ENCODE data around the gene CLIP1. TPM values are rescaled to one million over a fixed set of nuclear protein-coding genes. Genes with fewer than 3 reads are reported as not detected.

Gene CLIP1
- total RNA-seq, 2 experiments from 2014 or later: 69.2 to 71.8 TPM

GRCh38 chr12:122354958-122355641, 67.4 kb downstream of the CLIP1 start:
- ChIA-PET POLR2A (no interaction called here), CTCF (interaction anchor here (0.6 to 3.7 kb wide), 24 partner anchors 9 to 171 kb away, joined by 3 to 50 read pairs (median 5); partner anchors contain the start of genes KNTC1, RSRC2 and VPS33A)
- Mint-ChIP-seq H3K9me3 (no peaks in the 10 kb centered on the region), H3K4me3 (no peak overlapping the region), H3K36me3 (peaks cover 37% of the 10 kb centered on the region), H3K4me1 (ENCODE audit: low read depth) (peaks cover 9% of the 10 kb centered on the region), H3K27ac (no peak overlapping the region), H3K27me3 (no peaks in the 10 kb centered on the region)
- intact Hi-C loops (cut with micrococcal nuclease): loop anchor here (5.0 kb wide), 1 partner anchor 223 kb away; no protein-coding TSS in a partner anchor
- DNase-seq: no peak

GRCh38 chr12:122352394-122352793, 70.1 kb downstream of the CLIP1 start:
- no peaks in the 10 kb centered on the region for H3K27me3 Mint-ChIP-seq

GRCh38 chr12:122350141-122350848, 72.2 kb downstream of the CLIP1 start:
- peaks cover 37% of the 10 kb centered on the region for H3K36me3 Mint-ChIP-seq
- CTCF ChIA-PET: no interaction called here

More at GRCh38 chr12:122352394-122352793, 70.1 kb downstream of the CLIP1 start:
- ChIA-PET CTCF (interaction anchor here (0.8 kb wide), 1 partner anchor 457 kb away, joined by 3 read pairs; no protein-coding TSS in a partner anchor), POLR2A (interaction anchor here (1.3 kb wide), 1 partner anchor 48 kb away, joined by 3 read pairs; no protein-coding TSS in a partner anchor)
- intact Hi-C loops (cut with micrococcal nuclease): no loop called here
- Mint-ChIP-seq H3K9me3 (no peaks in the 10 kb centered on the region), H3K4me3 (no peak overlapping the region), H3K36me3 (peaks cover 44% of the 10 kb centered on the region), H3K27ac (no peak overlapping the region), H3K4me1 (ENCODE audit: low read depth) (peaks cover 9% of the 10 kb centered on the region)
- DNase-seq: no peak

GRCh38 chr12:122349078-122349477, 73.4 kb downstream of the CLIP1 start:
- H3K36me3 Mint-ChIP-seq: peaks cover 28% of the 10 kb centered on the region
- POLR2A ChIA-PET: no interaction called here
- H3K4me3 Mint-ChIP-seq: no peak overlapping the region
- H3K4me1 Mint-ChIP-seq (ENCODE audit: low read depth): no peaks in the 10 kb centered on the region
- no peak overlapping the region for H3K27ac Mint-ChIP-seq
- no peak for DNase-seq
- no peaks in the 10 kb centered on the region for H3K9me3 Mint-ChIP-seq
- no peaks in the 10 kb centered on the region for H3K27me3 Mint-ChIP-seq
- CTCF ChIA-PET: interaction anchor here (1.9 kb wide), 1 partner anchor 122 kb away, joined by 4 read pairs; no protein-coding TSS in a partner anchor
- intact Hi-C loops (cut with micrococcal nuclease): no loop called here

More at GRCh38 chr12:122350141-122350848, 72.2 kb downstream of the CLIP1 start:
- H3K27ac Mint-ChIP-seq: no peak overlapping the region
- DNase-seq: no peak
- H3K27me3 Mint-ChIP-seq: no peaks in the 10 kb centered on the region
- intact Hi-C loops (cut with micrococcal nuclease): no loop called here
- H3K9me3 Mint-ChIP-seq: no peaks in the 10 kb centered on the region
- POLR2A ChIA-PET: no interaction called here
- H3K4me1 Mint-ChIP-seq (ENCODE audit: low read depth): peaks cover 1% of the 10 kb centered on the region
- H3K4me3 Mint-ChIP-seq: no peak overlapping the region

GRCh38 chr12:122348505-122348904, 74.0 kb downstream of the CLIP1 start:
- no peak overlapping the region for H3K27ac Mint-ChIP-seq
- no peak overlapping the region for H3K4me3 Mint-ChIP-seq
- POLR2A ChIA-PET: interaction anchor here (0.6 kb wide), 1 partner anchor 264 kb away, joined by 8 read pairs; no protein-coding TSS in a partner anchor
- H3K4me1 Mint-ChIP-seq (ENCODE audit: low read depth): no peaks in the 10 kb centered on the region
- CTCF ChIA-PET: interaction anchor here (1.9 kb wide), 1 partner anchor 123 kb away, joined by 4 read pairs; no protein-coding TSS in a partner anchor
- no peak for DNase-seq
- peaks cover 27% of the 10 kb centered on the region for H3K36me3 Mint-ChIP-seq
- no peaks in the 10 kb centered on the region for H3K27me3 Mint-ChIP-seq
- intact Hi-C loops (cut with micrococcal nuclease): no loop called here
- no peaks in the 10 kb centered on the region for H3K9me3 Mint-ChIP-seq

GRCh38 chr12:122346054-122346453, 76.4 kb downstream of the CLIP1 start:
- H3K36me3 Mint-ChIP-seq: peaks cover 21% of the 10 kb centered on the region
- no peak overlapping the region for H3K27ac Mint-ChIP-seq
- no peaks in the 10 kb centered on the region for H3K9me3 Mint-ChIP-seq
- no peaks in the 10 kb centered on the region for H3K4me1 Mint-ChIP-seq (ENCODE audit: low read depth)
- ChIA-PET CTCF (interaction anchor here (2.0 kb wide), 1 partner anchor 10 kb away, joined by 9 read pairs; no protein-coding TSS in a partner anchor), POLR2A (no interaction called here)
- no peak for DNase-seq
- no peaks in the 10 kb centered on the region for H3K27me3 Mint-ChIP-seq
- intact Hi-C loops (cut with micrococcal nuclease): no loop called here
- no peak overlapping the region for H3K4me3 Mint-ChIP-seq

GRCh38 chr12:122345042-122345441, 77.4 kb downstream of the CLIP1 start:
- intact Hi-C loops (cut with micrococcal nuclease): no loop called here
- Mint-ChIP-seq H3K27ac (no peak overlapping the region), H3K4me1 (ENCODE audit: low read depth) (no peaks in the 10 kb centered on the region), H3K27me3 (no peaks in the 10 kb centered on the region), H3K4me3 (no peak overlapping the region), H3K9me3 (no peaks in the 10 kb centered on the region), H3K36me3 (peaks cover 17% of the 10 kb centered on the region)
- POLR2A ChIA-PET: no interaction called here
- CTCF ChIA-PET: interaction anchor here (0.6 to 1.6 kb wide), 4 partner anchors 8 to 594 kb away, joined by 3 to 6 read pairs (median 3); no protein-coding TSS in a partner anchor
- no peak for DNase-seq

- ChIA-PET POLR2A (no interaction called here), CTCF (interaction anchor here (0.5 to 6.7 kb wide), 11 partner anchors 8 to 427 kb away, joined by 3 to 50 read pairs (median 3); partner anchors contain the start of gene ZCCHC8)
- Mint-ChIP-seq H3K27me3 (no peaks in the 10 kb centered on the region), H3K9me3 (no peaks in the 10 kb centered on the region), H3K36me3 (peaks cover 25% of the 10 kb centered on the region), H3K4me1 (ENCODE audit: low read depth) (peaks cover 12% of the 10 kb centered on the region), H3K4me3 (no peak overlapping the region), H3K27ac (peak overlapping the region; percentile 40)
- peak; percentile 60 for DNase-seq
- intact Hi-C loops (cut with micrococcal nuclease): loop anchor here (1.0 to 2.0 kb wide), 2 partner anchors 21 to 135 kb away; no protein-coding TSS in a partner anchor
Observed at GRCh38 chr12:122336015-122336946, 86.2 kb downstream of the CLIP1 start.

GRCh38 chr12:122333142-122334087, 89.1 kb downstream of the CLIP1 start:
- no peaks in the 10 kb centered on the region for H3K9me3 Mint-ChIP-seq

GRCh38 chr12:122327494-122328385, 94.7 kb downstream of the CLIP1 start:
- ChIA-PET CTCF (interaction anchor here (0.6 to 1.9 kb wide), 3 partner anchors 9 to 805 kb away, joined by 3 to 15 read pairs (median 3); no protein-coding TSS in a partner anchor), POLR2A (no interaction called here)
- H3K9me3 Mint-ChIP-seq: no peaks in the 10 kb centered on the region
- peaks cover 22% of the 10 kb centered on the region for H3K4me1 Mint-ChIP-seq (ENCODE audit: low read depth)
- peaks cover 27% of the 10 kb centered on the region for H3K36me3 Mint-ChIP-seq
- peak overlapping the region; percentile 40 for H3K27ac Mint-ChIP-seq
- intact Hi-C loops (cut with micrococcal nuclease): no loop called here
- no peak overlapping the region for H3K4me3 Mint-ChIP-seq
- no peaks in the 10 kb centered on the region for H3K27me3 Mint-ChIP-seq
- no peak for DNase-seq

More at GRCh38 chr12:122333142-122334087, 89.1 kb downstream of the CLIP1 start:
- intact Hi-C loops (cut with micrococcal nuclease): no loop called here
- no peak for DNase-seq
- H3K4me1 Mint-ChIP-seq (ENCODE audit: low read depth): peaks cover 12% of the 10 kb centered on the region
- ChIA-PET CTCF (interaction anchor here (0.8 to 6.7 kb wide), 6 partner anchors 8 to 140 kb away, joined by 3 to 50 read pairs (median 3); no protein-coding TSS in a partner anchor), POLR2A (no interaction called here)
- H3K27me3 Mint-ChIP-seq: no peaks in the 10 kb centered on the region
- no peak overlapping the region for H3K27ac Mint-ChIP-seq
- H3K36me3 Mint-ChIP-seq: peaks cover 24% of the 10 kb centered on the region
- no peak overlapping the region for H3K4me3 Mint-ChIP-seq
